Muscle of back (tissue), 13 donors: Measurements from ENCODE around the gene ADGRF3. TPM values are rescaled to one million over a fixed set of nuclear protein-coding genes. Genes with fewer than 3 reads are reported as not detected.
A peak's percentile ranks its signal among the peaks of the same experiment; 100 is the strongest.
"Not testable (repeated sequence)": the region's sequence is repeated elsewhere in the genome, so short reads cannot be mapped to it uniquely, and the experiment has no call there.

Experiments
- DNase-seq, 3 donors: peaks; one replicate each; pipeline versions ENCODE4 v3.0.0 to v3.0.0-alpha.2; 2013
- long read RNA-seq, 9 donors: transcript quantifications; one replicate each; lab custom pipeline, GENCODE V29; 2026
- polyA plus RNA-seq, 10 donors: library from polyadenylated mRNA; unstranded; fragments of 120-200 nt; gene quantifications; one replicate each; pipeline ENCODE4 v1.2.1, GENCODE V29; 2013; ENCODE audit not compliant: insufficient read length in 10 of 10

The ADGRF3 gene, protein sequence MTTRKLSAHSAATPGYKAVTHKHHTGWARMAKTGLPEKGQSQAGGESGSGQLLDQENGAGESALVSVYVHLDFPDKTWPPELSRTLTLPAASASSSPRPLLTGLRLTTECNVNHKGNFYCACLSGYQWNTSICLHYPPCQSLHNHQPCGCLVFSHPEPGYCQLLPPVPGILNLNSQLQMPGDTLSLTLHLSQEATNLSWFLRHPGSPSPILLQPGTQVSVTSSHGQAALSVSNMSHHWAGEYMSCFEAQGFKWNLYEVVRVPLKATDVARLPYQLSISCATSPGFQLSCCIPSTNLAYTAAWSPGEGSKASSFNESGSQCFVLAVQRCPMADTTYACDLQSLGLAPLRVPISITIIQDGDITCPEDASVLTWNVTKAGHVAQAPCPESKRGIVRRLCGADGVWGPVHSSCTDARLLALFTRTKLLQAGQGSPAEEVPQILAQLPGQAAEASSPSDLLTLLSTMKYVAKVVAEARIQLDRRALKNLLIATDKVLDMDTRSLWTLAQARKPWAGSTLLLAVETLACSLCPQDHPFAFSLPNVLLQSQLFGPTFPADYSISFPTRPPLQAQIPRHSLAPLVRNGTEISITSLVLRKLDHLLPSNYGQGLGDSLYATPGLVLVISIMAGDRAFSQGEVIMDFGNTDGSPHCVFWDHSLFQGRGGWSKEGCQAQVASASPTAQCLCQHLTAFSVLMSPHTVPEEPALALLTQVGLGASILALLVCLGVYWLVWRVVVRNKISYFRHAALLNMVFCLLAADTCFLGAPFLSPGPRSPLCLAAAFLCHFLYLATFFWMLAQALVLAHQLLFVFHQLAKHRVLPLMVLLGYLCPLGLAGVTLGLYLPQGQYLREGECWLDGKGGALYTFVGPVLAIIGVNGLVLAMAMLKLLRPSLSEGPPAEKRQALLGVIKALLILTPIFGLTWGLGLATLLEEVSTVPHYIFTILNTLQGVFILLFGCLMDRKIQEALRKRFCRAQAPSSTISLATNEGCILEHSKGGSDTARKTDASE
- under 1 TPM; 0.18 to 0.62 (median 0.27) TPM for polyA plus RNA-seq
- long read RNA-seq, donor 1, result 0 reads
- long read RNA-seq, donor 2, result 0 reads
- long read RNA-seq, donor 3, result 0 reads
- long read RNA-seq, donor 4, result 0 reads
- long read RNA-seq, donor 5, result 0 reads
- long read RNA-seq, donor 6, partial matches to known transcripts, result 0 of 1 reads
- long read RNA-seq, donor 6, other reads (novel, unspliced or antisense), result 0 of 1 reads
- long read RNA-seq, donor 7, result 0 reads
- long read RNA-seq, donor 8, result 0 reads
- long read RNA-seq, donor 9, result 0 reads

GRCh38 chr2:26346454-26347053, at the start of gene ADGRF3:
TSS of gene ADGRF3 (minus strand) at chr2:26346789. CDS start at chr2:26346234, 555 bp downstream.
- DNase-seq, result peak in 2 of 3 donors; percentile 51 to 75

DNA sequence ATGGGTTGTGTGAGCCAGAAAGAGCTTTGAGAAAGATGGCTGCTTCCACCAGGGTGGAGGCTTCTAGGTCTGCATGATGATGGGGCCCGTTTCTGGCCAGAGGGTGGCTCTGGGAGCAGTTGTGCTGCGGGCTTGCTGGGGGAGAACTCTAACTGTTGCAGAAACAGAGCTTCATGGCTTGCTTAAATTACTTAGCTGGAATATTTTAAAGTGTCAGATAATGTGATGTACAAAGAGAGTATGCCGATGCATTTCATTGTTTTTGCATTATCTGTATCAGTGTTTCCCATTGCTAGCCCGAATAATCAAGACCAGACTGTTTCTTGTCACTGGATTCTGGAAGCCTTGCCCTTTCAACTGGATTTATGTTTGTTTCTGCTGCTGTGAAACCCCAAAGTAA, 48.8 kb upstream of the ADGRF3 start:
- DNase-seq, result no peak

DNA sequence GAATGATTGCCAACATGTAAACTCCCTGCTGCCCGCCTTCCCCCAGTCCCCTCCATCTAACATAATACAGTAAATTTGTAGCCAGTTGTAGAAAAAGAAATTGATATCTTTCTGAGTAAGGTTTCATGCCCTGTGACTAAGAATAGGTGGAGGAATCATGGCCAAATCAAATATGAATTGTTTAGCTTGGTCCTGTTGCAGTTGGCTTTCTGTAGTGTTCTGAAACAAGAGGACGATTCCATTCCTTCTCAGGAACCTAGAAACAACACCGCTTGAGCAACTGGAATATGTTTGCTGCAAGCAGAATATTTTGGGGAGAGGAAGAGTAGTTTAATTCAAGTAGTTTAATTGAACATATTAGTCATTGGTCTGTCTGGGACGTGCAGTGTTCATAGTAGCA, 48.1 kb upstream of the ADGRF3 start:
- DNase-seq, result no peak

DNA sequence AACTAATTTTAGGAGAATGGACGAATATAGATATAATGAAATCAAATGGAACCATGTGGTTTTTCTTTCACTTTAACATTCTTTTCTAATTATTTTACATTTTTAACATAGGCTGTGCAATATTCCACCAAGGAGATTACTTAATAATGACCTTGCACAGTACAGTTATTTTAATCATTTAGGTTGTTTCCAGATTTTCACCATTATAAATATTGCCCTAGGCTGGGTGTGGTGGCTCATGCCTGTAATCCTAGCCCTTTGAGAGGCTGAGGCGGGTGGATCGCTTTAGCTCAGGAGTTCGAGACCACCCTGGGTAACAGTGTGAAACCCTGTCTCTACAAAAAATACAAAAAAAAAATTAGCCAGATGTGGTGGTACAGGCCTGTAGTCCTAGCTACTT, 40.6 kb upstream of the ADGRF3 start:
- DNase-seq, result no peak

DNA sequence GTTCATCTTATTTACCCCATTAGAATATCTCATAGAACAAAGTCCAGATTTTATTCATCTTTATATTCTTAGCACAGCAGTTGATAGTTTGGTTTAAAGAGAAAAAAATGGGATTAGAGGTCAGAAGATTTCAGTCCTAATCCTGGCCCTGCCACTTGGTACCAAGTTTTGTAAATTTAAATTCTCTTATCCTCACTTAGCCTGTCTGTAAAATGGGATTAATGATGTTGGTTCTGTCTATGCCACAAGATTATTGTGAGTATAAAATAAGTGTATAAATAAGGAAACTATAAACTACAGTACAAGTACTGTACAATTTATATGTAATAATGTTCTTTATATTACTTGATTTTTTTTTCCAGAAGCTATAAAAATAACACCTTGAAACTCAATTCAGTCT, 38.0 kb upstream of the ADGRF3 start:
- DNase-seq, result no peak

DNA sequence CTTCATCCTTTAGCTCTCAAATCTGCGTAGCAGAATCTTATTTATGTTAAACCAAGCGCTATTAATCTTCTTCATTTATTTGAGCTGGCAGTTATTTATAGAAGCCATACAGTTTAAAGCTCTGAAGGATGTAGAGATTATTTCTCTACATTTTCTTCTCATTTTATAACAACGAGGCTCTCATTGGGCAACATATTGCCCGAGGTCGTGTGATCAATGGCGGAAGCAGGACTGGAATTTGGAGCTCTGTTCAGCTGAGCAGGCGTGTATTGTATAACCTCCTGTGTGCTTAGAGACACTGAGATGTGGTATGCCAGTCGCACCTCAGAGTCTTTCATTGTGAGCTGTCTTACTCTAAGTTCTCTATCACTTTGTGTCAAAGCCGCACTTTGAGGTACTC, 37.6 kb upstream of the ADGRF3 start:
- DNase-seq, result no peak

GRCh38 chr2:26382564-26382963, 36.0 kb upstream of the ADGRF3 start:
- DNase-seq, result peak in 2 of 3 donors; percentile 5 to 8

DNA sequence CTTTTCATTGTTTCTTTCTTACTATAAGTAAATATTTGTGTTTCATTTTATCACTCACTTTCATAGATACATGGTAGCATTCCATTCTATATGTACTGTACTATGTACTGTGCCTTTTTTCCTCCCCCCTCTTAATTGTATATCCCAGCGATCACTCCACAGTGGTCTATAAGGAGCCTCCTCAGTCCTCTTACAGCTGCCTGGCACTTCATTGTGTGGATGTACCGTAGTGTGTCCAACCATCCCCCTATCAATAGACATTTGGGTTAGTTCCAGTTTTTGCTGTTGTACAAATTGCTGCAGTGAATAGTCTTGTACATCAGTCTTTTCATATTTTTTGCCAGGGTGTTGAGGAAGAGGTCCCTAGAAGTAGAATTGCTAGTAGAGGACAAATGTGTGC, 33.7 kb upstream of the ADGRF3 start:
- DNase-seq, result no peak

DNA sequence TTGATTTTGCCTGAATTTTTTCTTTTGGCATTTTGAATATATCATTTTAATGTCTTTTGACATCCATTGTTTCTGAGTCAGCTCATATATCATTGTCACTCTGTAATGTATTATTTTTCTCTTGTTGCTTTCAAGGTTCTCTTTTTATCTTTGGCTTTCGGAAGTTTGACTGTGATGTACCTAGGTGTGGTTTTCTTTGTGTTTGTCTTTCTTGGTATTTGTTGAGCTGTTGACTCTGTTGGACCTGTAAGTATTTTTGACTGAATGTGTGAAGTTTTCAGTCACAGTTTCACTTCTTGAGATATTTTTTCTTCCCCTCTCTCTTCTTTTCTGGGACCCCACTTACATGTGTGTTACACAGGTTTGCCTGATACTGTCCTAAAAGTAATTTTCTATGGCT, 30.2 kb upstream of the ADGRF3 start:
- no peak for DNase-seq

DNA sequence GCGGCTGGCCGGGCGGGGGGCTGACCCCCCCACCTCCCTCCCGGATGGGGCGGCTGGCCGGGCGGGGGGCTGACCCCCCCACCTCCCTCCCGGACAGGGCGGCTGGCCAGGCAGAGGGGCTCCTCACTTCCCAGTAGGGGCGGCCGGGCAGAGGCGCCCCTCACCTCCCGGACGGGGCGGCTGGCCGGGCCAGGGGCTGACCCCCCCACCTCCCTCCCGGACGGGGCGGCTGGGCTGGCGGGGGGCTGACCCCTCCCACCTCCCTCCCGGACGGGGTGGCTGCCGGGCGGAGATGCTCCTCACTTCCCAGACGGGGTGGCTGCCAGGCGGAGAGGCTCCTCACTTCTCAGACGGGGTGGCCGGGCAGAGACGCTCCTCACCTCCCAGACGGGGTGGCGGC, 24.3 kb upstream of the ADGRF3 start:
- DNase-seq, result not testable (repeated sequence)

DNA sequence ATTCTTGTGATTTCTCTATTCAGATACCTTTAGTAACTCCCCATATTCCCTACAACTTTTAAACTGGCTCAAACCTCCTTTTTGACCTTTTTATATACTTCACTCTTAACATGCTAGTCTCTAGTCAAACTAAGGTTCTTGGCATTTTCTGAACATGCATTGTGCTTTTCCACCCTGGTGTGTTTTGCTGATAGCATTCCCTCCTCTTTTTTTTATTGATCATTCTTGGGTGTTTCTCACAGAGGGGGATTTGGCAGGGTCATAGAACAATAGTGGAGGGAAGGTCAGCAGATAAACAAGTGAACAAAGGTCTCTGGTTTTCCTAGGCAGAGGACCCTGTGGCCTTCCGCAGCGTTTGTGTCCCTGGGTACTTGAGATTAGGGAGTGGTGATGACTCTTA, 23.1 kb upstream of the ADGRF3 start:
- not testable (repeated sequence) for DNase-seq

DNA sequence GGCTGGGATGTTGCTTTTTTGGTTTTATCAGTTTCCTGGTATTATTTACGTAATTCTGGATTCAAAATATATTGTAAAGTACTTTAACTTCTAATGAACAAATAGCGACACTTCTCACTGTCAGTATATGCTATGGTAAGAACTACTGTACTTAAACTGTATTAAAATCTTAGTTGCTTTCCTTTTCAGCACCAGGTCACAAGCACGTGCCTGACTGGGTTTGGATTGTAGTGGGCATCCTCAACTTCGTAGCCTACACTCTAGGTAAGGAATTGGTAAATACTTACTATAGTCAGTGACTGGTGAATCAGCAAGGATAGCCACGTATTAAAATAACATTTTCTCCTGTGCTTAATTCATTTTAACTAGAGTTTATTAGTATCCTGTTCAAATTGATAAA, 20.4 kb upstream of the ADGRF3 start:
- DNase-seq, result no peak

DNA sequence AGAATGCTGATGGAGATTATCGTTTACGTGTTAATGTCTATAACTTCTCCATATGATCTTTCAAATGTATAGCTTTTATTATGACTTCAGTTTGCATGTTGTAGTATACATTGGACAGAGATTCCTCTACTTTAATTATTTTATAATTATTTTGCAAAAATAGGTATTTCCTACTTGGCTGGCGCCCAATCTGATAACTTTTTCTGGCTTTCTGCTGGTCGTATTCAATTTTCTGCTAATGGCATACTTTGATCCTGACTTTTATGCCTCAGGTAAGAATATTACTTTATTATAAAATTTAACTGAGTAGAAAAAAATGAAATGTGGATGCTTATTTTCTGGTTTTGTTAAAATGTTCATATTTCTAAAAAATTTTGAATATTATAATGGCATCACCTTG, 18.1 kb upstream of the ADGRF3 start:
- no peak for DNase-seq

- DNase-seq, result no peak
These were observed 17.4 kb upstream of the ADGRF3 start for GRCh38 chr2:26363958-26364357.

DNA sequence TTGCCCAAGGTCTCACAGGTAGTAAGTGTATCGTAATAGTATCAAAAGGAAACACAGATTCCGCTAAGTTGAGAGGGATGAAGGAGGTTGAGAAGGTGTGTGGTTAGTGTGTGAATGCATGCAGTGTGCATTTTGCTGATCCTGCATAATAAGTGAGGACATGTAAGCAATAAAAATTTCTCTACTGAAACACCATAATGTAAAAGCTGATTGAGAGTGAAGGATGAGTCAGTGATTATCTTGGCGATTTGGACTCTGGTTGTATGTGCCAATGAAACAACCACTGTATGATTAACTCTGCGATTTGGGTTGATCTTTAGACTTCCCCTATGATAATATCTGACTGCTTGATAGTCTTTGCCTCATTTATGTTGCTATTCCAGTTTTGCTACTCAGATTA, 16.7 kb upstream of the ADGRF3 start:
- no peak for DNase-seq

DNA sequence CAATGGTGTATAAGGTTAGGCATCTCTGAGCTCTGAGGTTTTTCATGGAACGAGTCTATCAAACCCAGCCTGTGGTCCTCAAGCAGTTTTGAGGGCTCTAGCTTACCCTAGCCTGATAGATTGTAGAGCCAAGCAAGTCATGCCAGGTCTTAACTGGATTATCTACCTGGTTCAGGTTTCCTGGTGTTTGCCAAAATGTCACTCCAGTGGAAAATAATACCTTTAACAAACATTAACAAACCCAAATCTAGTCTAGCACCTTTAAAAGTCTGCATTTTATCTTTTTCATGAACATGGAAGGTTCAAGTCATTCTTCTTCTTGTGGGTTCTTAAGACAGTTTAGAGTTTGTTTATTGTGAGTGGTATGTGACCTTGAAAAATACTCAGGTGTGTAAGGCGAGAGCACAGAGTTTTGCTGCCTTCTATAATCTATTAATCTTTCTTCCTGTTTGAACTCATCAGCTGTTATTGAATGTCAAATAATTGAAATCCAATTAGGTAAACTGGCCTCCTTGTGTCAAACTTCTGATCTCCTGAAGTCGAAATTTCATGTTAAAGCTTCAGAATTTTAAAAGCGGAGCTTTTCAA, 13.4 kb upstream of the ADGRF3 start:
- DNase-seq, result no peak

- DNase-seq, result no peak
These were observed 10.2 kb upstream of the ADGRF3 start for GRCh38 chr2:26356771-26357170.

DNA sequence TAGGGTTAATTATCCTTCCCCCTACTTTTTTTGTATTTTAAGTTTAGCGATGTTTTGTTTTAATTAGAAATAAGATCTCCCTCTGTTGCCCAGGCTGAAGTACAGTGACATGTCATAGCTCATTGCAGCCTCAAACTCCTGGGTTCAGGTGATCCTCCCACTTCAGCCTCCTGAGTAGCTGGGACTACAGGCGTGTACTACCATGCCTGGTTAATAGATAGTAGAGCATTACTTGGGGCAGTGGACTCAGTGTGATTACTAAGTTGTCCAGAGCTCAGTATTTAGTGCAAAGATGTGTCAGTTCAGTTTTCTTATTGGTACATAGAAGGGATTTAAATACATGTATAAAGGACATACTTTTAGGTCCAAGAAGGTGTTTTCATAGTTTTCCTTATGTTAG, 9.5 kb upstream of the ADGRF3 start:
- DNase-seq, result no peak

- peak in 1 of 3 donors; percentile 8 for DNase-seq
These were observed 8.7 kb upstream of the ADGRF3 start for GRCh38 chr2:26355038-26355995.

- not testable (repeated sequence) for DNase-seq
These were observed 7.9 kb upstream of the ADGRF3 start for GRCh38 chr2:26354469-26354868.
